ENCODE results near the gene CAP2. TPM values are rescaled to one million over a fixed set of nuclear protein-coding genes. Genes with fewer than 3 reads are reported as not detected.

Gene CAP2
- total RNA-seq, 2 donors from 2014 or later = 2.3 to 5.7 TPM

GRCh38 chr6:17484201-17484849, 90.9 kb downstream of the CAP2 start:
- Histone ChIP-seq H3K27ac (no peak overlapping the region), H3K36me3 (replicated peaks in 1 of 2; ENCODE audit: insufficient read depth in 1 of 2, low read depth in 2 of 2) (no peaks in the 10 kb centered on the region), H3K4me3 (no peak overlapping the region), H3K9me3 (no peaks in the 10 kb centered on the region), H3K27me3 (no peaks in the 10 kb centered on the region), H3K4me1 (no peaks in the 10 kb centered on the region)
- DNase-seq = no peak
- whole genome bisulfite sequencing, 2 donors = 89 to 93% methylated on average over 10 of the region's 10 CpGs
- ATAC-seq = no peak
- TF ChIP-seq POLR2A (IDR thresholded peaks at IDR 0.05) (no peak), CTCF (IDR thresholded peaks at IDR 0.05) (no peak)
- intact Hi-C loops (cut with DNase I) = no loop called here

- ATAC-seq (no peak), DNase-seq (no peak)
- Histone ChIP-seq H3K4me3 (no peak overlapping the region), H3K4me1 (no peaks in the 10 kb centered on the region), H3K36me3 (replicated peaks in 1 of 2; ENCODE audit: insufficient read depth in 1 of 2, low read depth in 2 of 2) (no peaks in the 10 kb centered on the region), H3K27ac (no peak overlapping the region), H3K27me3 (no peaks in the 10 kb centered on the region), H3K9me3 (no peaks in the 10 kb centered on the region)
- intact Hi-C loops (cut with DNase I) = no loop called here
- 76 to 80% methylated on average over 4 of the region's 4 CpGs for WGBS, 2 donors
- no peak for TF ChIP-seq POLR2A (IDR thresholded peaks at IDR 0.05)
These were observed 91.8 kb downstream of the CAP2 start for GRCh38 chr6:17485181-17485580.

- intact Hi-C loops (cut with DNase I) = no loop called here
- 91% methylated on average over 2 of the region's 2 CpGs for WGBS, 2 donors
- no peaks in the 10 kb centered on the region for H3K27me3 ChIP-seq
These were observed 92.6 kb downstream of the CAP2 start for GRCh38 chr6:17485946-17486345.

GRCh38 chr6:17486680-17487079, 93.3 kb downstream of the CAP2 start:
- DNase-seq = no peak

More at GRCh38 chr6:17485946-17486345, 92.6 kb downstream of the CAP2 start:
- DNase-seq (no peak), ATAC-seq (no peak)
- no peak overlapping the region for H3K27ac ChIP-seq
- H3K4me3 ChIP-seq = no peak overlapping the region
- no peaks in the 10 kb centered on the region for H3K9me3 ChIP-seq
- H3K36me3 ChIP-seq (replicated peaks in 1 of 2; ENCODE audit: insufficient read depth in 1 of 2, low read depth in 2 of 2) = no peaks in the 10 kb centered on the region
- H3K4me1 ChIP-seq = no peaks in the 10 kb centered on the region
- TF ChIP-seq CTCF (IDR thresholded peaks at IDR 0.05) (no peak), POLR2A (IDR thresholded peaks at IDR 0.05) (no peak)

GRCh38 chr6:17490724-17491123, 97.3 kb downstream of the CAP2 start:
- H3K36me3 ChIP-seq (replicated peaks in 1 of 2; ENCODE audit: insufficient read depth in 1 of 2, low read depth in 2 of 2) = no peaks in the 10 kb centered on the region
- no peaks in the 10 kb centered on the region for H3K9me3 ChIP-seq
- no peaks in the 10 kb centered on the region for H3K27me3 ChIP-seq
- H3K4me1 ChIP-seq = no peaks in the 10 kb centered on the region
- 68 to 86% methylated on average over 4 of the region's 4 CpGs for WGBS, 2 donors
- intact Hi-C loops (cut with DNase I) = no loop called here
- DNase-seq = no peak
- TF ChIP-seq POLR2A (IDR thresholded peaks at IDR 0.05) (no peak), CTCF (IDR thresholded peaks at IDR 0.05) (no peak)
- H3K27ac ChIP-seq = no peak overlapping the region
- no peak for ATAC-seq
- H3K4me3 ChIP-seq = no peak overlapping the region

More at GRCh38 chr6:17486680-17487079, 93.3 kb downstream of the CAP2 start:
- Histone ChIP-seq H3K9me3 (no peaks in the 10 kb centered on the region), H3K4me3 (no peak overlapping the region), H3K27ac (no peak overlapping the region), H3K4me1 (no peaks in the 10 kb centered on the region), H3K27me3 (no peaks in the 10 kb centered on the region), H3K36me3 (replicated peaks in 1 of 2; ENCODE audit: insufficient read depth in 1 of 2, low read depth in 2 of 2) (no peaks in the 10 kb centered on the region)
- 95 to 97% methylated on average over 4 of the region's 4 CpGs for WGBS, 2 donors
- TF ChIP-seq CTCF (IDR thresholded peaks at IDR 0.05) (no peak), POLR2A (IDR thresholded peaks at IDR 0.05) (no peak)
- ATAC-seq = no peak
- intact Hi-C loops (cut with DNase I) = no loop called here

Measured in body of pancreas (tissue), 4 donors.